ENCODE data around the gene GABPB2. TPM values are rescaled to one million over a fixed set of nuclear protein-coding genes. Genes with fewer than 3 reads are reported as not detected.

Gene GABPB2
- polyA plus RNA-seq, 2 of the 4 experiments (the other 2 are of a cell fraction), result 2.4 to 9.9 TPM

DNA sequence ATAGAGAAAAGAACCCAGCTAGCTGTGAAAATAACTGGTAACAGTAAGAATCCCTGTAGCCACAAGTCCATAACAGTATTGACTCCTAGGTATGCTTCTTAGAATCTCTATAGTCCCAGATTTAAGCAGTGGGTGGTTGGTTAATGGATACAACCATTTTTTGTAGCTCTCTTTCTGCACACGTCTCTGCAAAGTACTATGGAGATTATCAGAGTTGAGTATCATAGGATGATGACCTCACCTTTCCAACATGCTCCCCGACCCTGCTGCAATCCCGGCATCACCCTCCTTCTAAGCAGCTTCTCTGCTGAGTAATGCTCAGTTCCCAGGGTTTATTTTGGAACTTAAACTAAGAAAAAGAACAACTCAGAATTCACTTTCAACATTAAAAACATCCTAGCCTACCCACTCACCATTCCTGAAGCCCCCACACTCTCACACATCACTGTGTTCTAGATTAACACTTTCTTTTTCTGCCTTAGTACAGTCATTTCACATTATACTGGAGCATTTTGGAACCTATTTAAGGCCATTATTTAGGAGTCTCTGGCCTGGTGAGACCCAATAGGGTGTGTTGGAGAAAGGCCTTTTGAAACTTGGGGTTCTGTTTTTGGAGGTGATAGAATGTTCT lies 7.7 kb upstream of the GABPB2 start (continued):
- no peak for TF ChIP-seq POLR2AphosphoS2 (conservative IDR thresholded peaks at IDR 0.05; ENCODE audit: low read length)

DNA sequence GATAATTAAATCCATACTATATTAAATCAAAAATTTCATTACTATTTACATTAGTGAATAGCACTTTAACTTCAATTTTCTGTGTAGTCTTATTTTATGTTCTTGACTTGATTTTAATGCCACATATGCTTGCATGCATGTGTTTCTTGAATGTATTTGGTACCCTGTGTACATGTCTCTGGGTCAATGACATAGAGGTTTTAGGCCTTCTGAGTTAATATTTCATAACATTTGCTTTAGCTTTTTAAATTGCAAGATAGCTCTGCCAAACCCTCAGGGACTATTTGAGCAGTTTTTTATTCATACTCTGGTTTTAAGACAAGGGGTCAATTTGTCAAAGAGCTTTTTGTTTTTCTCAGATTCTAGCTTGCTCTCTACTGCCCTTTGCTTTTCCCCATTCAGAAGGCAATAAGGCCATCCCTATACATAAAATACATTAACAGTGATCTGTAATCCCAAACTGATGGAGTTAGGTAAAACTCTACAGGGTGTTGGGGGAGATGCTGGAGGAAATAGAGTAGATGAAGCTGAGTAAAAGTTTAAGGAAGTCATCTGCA lies 5.4 kb upstream of the GABPB2 start:
- ChIA-PET CTCF (interaction anchor here (0.9 to 1.6 kb wide), 3 partner anchors 15 to 90 kb away, joined by 3 to 4 read pairs (median 4); no protein-coding TSS in a partner anchor), POLR2A (no interaction called here)
- H3K4me1 ChIP-seq, result peaks cover 40% of the 10 kb centered on the region
- TF ChIP-seq HOXB5 (CRISPR knock-in tag; IDR thresholded peaks at IDR 0.05), result no peak
- TF ChIP-seq, protein P1, sequence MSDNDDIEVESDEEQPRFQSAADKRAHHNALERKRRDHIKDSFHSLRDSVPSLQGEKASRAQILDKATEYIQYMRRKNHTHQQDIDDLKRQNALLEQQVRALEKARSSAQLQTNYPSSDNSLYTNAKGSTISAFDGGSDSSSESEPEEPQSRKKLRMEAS (IDR thresholded peaks at IDR 0.05), result no peak
- TF ChIP-seq, protein P2, sequence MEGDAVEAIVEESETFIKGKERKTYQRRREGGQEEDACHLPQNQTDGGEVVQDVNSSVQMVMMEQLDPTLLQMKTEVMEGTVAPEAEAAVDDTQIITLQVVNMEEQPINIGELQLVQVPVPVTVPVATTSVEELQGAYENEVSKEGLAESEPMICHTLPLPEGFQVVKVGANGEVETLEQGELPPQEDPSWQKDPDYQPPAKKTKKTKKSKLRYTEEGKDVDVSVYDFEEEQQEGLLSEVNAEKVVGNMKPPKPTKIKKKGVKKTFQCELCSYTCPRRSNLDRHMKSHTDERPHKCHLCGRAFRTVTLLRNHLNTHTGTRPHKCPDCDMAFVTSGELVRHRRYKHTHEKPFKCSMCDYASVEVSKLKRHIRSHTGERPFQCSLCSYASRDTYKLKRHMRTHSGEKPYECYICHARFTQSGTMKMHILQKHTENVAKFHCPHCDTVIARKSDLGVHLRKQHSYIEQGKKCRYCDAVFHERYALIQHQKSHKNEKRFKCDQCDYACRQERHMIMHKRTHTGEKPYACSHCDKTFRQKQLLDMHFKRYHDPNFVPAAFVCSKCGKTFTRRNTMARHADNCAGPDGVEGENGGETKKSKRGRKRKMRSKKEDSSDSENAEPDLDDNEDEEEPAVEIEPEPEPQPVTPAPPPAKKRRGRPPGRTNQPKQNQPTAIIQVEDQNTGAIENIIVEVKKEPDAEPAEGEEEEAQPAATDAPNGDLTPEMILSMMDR (IDR thresholded peaks at IDR 0.05), result no peak
- TF ChIP-seq FOSB (CRISPR knock-in tag; IDR thresholded peaks at IDR 0.05), result no peak
- TF ChIP-seq, protein P3, sequence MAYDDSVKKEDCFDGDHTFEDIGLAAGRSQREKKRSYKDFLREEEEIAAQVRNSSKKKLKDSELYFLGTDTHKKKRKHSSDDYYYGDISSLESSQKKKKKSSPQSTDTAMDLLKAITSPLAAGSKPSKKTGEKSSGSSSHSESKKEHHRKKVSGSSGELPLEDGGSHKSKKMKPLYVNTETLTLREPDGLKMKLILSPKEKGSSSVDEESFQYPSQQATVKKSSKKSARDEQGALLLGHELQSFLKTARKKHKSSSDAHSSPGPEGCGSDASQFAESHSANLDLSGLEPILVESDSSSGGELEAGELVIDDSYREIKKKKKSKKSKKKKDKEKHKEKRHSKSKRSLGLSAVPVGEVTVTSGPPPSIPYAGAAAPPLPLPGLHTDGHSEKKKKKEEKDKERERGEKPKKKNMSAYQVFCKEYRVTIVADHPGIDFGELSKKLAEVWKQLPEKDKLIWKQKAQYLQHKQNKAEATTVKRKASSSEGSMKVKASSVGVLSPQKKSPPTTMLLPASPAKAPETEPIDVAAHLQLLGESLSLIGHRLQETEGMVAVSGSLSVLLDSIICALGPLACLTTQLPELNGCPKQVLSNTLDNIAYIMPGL (CRISPR knock-in tag; IDR thresholded peaks at IDR 0.05; ENCODE audit: borderline replicate concordance), result no peak
- TF ChIP-seq EHMT2 (IDR thresholded peaks at IDR 0.05; ENCODE audit: low read depth), result no peak
- no peak for TF ChIP-seq MAFK (IDR thresholded peaks at IDR 0.05; ENCODE audit: partially characterized antibody)
- no peak for TF ChIP-seq CHD4 (IDR thresholded peaks at IDR 0.05; ENCODE audit: borderline replicate concordance)
- TF ChIP-seq HEYL (CRISPR knock-in tag; IDR thresholded peaks at IDR 0.05), result no peak
- TF ChIP-seq ZFP36 (IDR thresholded peaks at IDR 0.05; ENCODE audit: borderline replicate concordance, partially characterized antibody), result no peak
- no peak for TF ChIP-seq MYC (IDR thresholded peaks at IDR 0.05; ENCODE audit: borderline replicate concordance, low read length)
- no peak overlapping the region for H3K4me3 ChIP-seq
- no peaks in the 10 kb centered on the region for H3K9me3 ChIP-seq
- 0 out of 3 replicates have a peak overlapping the region, but pooled peaks have one; percentile 13 for H3K4me2 ChIP-seq
- FAIRE-seq, result no peak
- ATAC-seq, result no peak
- no peak overlapping the region for H3K27ac ChIP-seq
- DNase-seq (ENCODE audit: low read depth in 1 of 2, low spot score in 1 of 2), result no peak

DNA sequence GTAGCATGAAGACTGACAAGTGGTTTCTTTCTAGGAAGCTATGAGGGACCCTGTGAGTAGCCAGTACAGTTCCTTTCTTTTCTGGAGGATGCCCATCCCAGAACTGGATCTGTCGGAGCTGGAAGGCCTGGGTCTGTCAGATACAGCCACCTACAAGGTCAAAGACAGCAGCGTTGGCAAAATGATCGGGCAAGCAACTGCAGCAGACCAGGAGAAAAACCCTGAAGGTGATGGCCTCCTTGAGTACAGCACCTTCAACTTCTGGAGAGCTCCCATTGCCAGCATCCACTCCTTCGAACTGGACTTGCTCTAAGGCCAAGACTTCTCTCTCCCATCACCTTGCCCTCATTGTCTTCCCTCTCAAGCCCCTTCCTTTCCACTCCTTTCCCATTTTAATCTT lies 3.4 kb upstream of the GABPB2 start:
- POLR2A ChIA-PET, result no interaction called here
- WGBS (ENCODE audit: missing lambda C conversion rate), result 91% methylated on average over 4 of the region's 4 CpGs
- H3K27ac ChIP-seq, result no peak overlapping the region
- H3K9me3 ChIP-seq, result no peaks in the 10 kb centered on the region
- no peak for ATAC-seq
- DNase-seq (ENCODE audit: low read depth in 1 of 2, low spot score in 1 of 2), result no peak
- no peak overlapping the region for H3K4me3 ChIP-seq
- FAIRE-seq, result no peak
- CTCF ChIA-PET, result interaction anchor here (1.0 to 1.7 kb wide), 5 partner anchors 10 to 92 kb away, joined by 3 to 4 read pairs (median 3); partner anchors contain the start of gene C1orf56
- H3K4me2 ChIP-seq, result no peak overlapping the region
- H3K4me1 ChIP-seq, result peaks cover 37% of the 10 kb centered on the region
- TF ChIP-seq, protein P4, sequence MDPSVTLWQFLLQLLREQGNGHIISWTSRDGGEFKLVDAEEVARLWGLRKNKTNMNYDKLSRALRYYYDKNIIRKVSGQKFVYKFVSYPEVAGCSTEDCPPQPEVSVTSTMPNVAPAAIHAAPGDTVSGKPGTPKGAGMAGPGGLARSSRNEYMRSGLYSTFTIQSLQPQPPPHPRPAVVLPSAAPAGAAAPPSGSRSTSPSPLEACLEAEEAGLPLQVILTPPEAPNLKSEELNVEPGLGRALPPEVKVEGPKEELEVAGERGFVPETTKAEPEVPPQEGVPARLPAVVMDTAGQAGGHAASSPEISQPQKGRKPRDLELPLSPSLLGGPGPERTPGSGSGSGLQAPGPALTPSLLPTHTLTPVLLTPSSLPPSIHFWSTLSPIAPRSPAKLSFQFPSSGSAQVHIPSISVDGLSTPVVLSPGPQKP (IDR thresholded peaks at IDR 0.05; ENCODE audit: low read depth, low read length), result no peak
- TF ChIP-seq MAFK (IDR thresholded peaks at IDR 0.05; ENCODE audit: partially characterized antibody), result no peak
- no peak for TF ChIP-seq EP300 (IDR thresholded peaks at IDR 0.05)
- TF ChIP-seq KDM5A (IDR thresholded peaks at IDR 0.05), result no peak
- TF ChIP-seq RNF2 (IDR thresholded peaks at IDR 0.05; ENCODE audit: borderline replicate concordance, low read depth), result no peak
- no peak for TF ChIP-seq CBX2 (IDR thresholded peaks at IDR 0.05; ENCODE audit: borderline replicate concordance, low read depth)
- no peak for TF ChIP-seq NR3C1 (IDR thresholded peaks at IDR 0.05)
- TF ChIP-seq CHD2 (IDR thresholded peaks at IDR 0.05; ENCODE audit: low read length, partially characterized antibody), result no peak
- no peak for TF ChIP-seq FOSL2 (IDR thresholded peaks at IDR 0.05)
- no peak for TF ChIP-seq FOSL2 (CRISPR knock-in tag; IDR thresholded peaks at IDR 0.05)
- no peak for TF ChIP-seq MYC (IDR thresholded peaks at IDR 0.05; ENCODE audit: borderline replicate concordance, low read length)
- no peak for TF ChIP-seq HDAC2 (IDR thresholded peaks at IDR 0.05)
- no peak for TF ChIP-seq HOXB5 (CRISPR knock-in tag; IDR thresholded peaks at IDR 0.05)
- no peak for TF ChIP-seq POLR2A (IDR thresholded peaks at IDR 0.05; ENCODE audit: low read length)
- TF ChIP-seq, protein P3 (CRISPR knock-in tag; IDR thresholded peaks at IDR 0.05; ENCODE audit: borderline replicate concordance), result no peak
- TF ChIP-seq, protein P5, sequence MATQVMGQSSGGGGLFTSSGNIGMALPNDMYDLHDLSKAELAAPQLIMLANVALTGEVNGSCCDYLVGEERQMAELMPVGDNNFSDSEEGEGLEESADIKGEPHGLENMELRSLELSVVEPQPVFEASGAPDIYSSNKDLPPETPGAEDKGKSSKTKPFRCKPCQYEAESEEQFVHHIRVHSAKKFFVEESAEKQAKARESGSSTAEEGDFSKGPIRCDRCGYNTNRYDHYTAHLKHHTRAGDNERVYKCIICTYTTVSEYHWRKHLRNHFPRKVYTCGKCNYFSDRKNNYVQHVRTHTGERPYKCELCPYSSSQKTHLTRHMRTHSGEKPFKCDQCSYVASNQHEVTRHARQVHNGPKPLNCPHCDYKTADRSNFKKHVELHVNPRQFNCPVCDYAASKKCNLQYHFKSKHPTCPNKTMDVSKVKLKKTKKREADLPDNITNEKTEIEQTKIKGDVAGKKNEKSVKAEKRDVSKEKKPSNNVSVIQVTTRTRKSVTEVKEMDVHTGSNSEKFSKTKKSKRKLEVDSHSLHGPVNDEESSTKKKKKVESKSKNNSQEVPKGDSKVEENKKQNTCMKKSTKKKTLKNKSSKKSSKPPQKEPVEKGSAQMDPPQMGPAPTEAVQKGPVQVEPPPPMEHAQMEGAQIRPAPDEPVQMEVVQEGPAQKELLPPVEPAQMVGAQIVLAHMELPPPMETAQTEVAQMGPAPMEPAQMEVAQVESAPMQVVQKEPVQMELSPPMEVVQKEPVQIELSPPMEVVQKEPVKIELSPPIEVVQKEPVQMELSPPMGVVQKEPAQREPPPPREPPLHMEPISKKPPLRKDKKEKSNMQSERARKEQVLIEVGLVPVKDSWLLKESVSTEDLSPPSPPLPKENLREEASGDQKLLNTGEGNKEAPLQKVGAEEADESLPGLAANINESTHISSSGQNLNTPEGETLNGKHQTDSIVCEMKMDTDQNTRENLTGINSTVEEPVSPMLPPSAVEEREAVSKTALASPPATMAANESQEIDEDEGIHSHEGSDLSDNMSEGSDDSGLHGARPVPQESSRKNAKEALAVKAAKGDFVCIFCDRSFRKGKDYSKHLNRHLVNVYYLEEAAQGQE (IDR thresholded peaks at IDR 0.05), result no peak

All from A549 (cell line).